IMR-90 (cell line): ENCODE results near the gene OR10D3.

ENCODE experiments used
- CEBPB ChIP-seq: IDR thresholded peaks from 2 replicates; pipeline ENCODE4 v1.6.1; 2012; ENCODE audit warnings: low read depth, low read length, improper control_type of control experiment
- CTCF ChIP-seq: conservative IDR thresholded peaks from 2 replicates; pipeline ENCODE4 v1.5.1; 2012; ENCODE audit warnings: mild to moderate bottlenecking, low read depth, low read length, improper control_type of control experiment

- TF ChIP-seq CTCF (no peak), CEBPB (no peak)
Observed at GRCh38 chr11:124170801-124171586, 12.2 kb upstream of the OR10D3 start.
